Stimulated activated CD8-positive, alpha-beta memory T cell treated with anti-CD3 and anti-CD28 coated beads, Interleukin-12 subunit alpha, Interleukin-12 subunit beta, amount 100 ng/mL, for 1 hour (primary cell): ENCODE data around the gene MEX3B.
"Not testable (repeated sequence)": the region's sequence is repeated elsewhere in the genome, so short reads cannot be mapped to it uniquely, and the experiment has no call there.

ENCODE experiments used
- DNase-seq: peaks from one replicate; pipeline ENCODE4 v3.0.0-alpha.2; 2020; ENCODE audit warnings: low read depth

The MEX3B gene

DNA sequence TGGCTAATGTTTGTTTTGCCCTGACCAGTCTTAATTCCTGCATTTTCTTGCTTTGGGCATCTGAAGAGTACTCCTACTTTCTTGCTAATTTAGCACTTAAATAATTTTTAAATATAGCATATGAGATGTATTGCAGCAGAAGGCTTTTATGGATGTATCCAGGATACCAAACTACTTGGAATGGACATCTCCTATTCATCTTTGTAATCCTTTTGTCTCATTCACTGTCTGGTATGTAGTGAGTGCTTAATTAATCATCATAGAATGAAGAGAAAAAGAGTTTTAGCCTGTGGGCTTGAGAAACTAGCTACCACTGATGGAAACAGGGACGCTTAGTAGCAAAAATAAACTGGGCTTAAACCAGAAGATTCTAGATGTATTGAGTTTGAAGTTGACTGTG lies 40.6 kb downstream of the MEX3B start:
- no peak for DNase-seq

DNA sequence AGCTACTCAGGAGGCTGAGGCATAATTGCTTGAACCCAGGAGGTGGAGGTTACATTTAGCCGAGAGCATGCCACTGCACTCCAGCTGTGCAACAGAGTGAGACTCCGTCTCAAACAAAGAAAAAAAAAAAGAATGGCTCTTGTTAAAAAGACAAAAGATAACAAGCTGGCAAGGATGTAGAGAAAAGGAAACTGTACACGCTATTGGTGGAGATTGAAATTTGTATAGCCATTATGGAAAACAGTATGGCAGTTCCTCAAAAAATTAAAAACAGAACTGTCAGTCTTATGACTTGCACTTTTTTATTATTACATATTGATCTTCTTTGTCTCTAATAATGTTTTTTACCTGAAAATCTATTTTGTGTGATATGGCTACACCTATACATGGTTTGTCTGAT lies 41.9 kb downstream of the MEX3B start:
- no peak for DNase-seq

- DNase-seq = not testable (repeated sequence)
These were observed 50.7 kb downstream of the MEX3B start for GRCh38 chr15:81995081-81995480.

DNA sequence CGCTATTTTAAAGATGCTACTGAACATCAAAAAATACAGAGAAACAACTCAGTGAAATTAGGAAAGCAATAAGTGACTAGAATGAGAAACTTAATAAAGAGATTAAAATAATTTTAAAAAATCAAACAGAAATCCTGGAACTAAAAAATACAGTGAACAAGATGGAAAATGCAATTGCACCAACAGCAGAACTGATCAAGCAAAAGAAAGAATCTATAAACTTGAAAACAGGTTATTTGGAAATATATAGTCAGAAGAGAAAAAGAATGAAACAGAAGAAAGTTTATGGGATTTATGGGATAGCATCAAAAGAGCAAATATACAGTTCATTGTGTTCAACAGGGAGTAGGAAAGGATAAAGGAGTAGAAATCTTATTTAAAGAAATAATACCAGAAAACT lies 53.3 kb downstream of the MEX3B start:
- no peak for DNase-seq
